ENCODE results near the gene MYO3B.
A peak's percentile ranks its signal among the peaks of the same experiment; 100 is the strongest.

MYO3B gene

DNA sequence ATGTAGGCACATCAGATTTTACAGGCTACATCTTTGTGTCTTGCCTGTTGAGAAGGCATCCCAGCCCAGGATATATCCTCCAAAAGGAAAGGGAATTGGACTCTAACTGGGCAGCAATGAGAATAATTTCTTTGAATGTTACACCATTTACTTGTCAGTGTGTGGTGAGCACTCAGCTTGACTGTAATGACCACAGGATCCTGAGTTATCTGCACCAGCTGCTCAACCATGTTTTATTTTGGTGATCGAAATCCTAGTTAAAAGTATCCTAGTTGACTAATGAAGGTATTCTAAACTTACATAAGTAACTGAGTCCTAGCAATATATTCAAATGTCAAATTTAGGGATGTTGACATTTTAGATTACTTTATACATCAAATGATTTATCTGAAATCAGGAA lies 123.0 kb downstream of the MYO3B start:
- no peak for DNase-seq (ENCODE audit: low spot score)

DNA sequence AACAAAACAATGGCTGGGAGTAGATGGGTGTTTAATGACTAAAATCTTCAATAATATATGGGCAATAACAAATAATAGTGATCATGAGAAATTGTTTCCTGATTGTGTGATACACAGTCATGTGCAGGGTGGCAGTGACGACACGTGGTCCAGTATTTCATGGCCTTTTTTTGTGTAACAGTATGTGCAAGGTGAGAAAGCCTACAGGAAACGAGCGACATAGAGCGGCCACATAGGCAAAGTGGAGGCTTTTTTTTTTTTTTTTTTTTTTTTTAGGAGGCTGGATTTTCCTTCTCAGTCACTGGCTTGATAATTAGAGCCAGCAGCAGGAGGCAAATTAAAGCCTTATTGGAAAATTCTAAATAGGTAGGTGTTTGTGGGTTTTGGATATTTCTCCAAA lies 123.7 kb downstream of the MYO3B start:
- no peak for DNase-seq (ENCODE audit: low spot score)

DNA sequence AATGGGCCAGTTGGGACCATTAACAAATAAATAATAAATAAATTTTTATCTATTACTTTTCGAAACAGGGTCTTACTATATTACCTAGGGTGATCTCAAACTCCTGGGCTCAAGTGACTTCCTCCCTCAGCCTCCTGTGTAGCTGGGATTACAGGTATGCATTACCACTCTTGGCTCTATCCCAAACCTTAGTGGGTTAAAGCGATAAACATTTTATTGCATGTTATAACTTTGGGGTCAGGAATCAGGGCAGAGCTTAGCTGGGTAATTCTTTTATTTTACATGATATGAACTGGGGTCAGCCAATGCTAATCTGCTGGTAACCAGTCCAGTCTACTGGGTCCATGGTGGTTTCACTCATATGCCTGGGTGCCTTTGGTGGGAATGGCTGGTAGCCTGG lies 127.8 kb downstream of the MYO3B start:
- no peak for DNase-seq (ENCODE audit: low spot score)

DNA sequence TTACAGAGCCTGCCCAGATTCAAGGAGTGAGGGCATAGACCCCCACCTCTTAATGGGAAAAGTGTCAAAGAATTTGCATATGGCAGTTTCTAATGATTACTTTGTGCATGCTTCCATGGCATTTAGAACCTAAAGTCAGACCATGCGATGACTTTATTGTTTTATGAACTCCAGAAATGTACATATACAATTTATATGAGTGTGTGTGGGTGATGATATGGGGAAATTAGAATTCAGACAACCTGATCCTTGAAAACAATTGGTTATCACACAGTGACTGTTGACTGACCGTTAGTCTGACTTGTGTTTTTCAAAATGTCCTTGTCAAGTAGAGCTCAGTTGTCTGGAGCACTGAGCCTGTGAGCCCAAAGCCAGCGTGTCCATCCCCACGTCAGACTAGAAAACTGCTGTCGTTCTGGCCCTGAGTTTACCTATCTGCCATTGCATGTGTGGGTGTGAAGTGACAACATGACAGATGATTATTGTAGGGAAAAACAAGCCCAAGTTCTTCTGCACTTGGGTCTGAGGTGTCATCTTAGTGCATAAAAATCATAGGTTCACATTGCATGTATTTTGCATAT lies 128.4 kb downstream of the MYO3B start:
- DNase-seq (ENCODE audit: low spot score): no peak

DNA sequence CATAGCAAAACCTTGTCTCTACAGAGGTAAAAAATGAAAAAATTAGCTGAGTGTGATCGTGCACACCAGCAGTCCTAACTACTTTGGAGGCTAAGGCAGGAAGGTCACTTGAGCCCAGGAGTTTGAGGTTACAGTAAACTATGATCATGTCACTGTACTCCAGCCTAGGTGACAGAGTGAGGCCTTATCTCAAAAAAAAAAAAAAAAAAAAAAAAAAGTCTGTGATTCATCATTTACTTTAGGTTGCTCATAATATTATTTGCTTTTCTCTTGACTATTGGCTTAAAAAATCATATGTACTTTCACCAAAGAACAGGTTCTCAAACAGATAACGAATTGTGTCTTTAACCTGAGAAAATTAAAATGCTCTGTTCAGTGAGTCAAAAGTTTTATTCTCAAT lies 129.1 kb downstream of the MYO3B start:
- DNase-seq (ENCODE audit: low spot score): no peak

DNA sequence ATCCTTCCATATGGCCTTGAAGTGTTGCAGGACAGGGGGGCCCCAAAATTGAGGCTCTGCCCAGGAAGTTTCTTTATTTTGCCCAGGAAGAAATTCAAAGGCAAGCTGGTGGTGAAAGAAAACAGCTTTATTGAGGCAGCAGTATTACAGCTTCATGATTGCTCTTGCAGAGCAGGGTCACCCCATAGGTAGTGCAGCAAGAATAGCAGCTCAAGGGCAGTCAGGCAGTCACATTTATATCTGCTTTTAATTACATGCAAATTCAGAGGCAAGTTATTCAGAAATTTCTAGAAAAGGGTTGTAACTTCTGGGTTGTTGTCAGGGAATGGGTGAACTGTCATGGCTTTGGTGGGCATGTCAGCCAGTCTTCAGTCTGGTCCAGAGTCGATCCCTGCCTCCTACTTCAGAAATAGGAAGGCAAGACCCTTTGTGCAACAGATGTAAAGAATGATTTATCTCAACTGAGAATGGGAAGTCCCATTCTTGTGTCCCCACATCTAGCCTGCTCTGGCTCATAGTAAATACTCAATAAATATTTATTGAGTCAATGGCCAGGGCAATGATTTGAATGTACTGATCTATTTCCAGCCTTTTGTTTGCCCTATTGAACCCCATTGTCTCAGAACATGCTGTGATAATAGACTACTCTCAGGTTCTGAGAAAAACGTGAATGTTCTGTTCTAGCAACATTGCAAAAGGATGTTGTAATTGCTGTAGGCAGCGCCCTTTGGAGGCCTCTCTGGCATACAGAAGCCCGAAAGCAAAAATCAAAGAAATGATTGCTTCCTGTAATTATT lies 129.8 kb downstream of the MYO3B start:
- no peak for DNase-seq (ENCODE audit: low spot score)

DNA sequence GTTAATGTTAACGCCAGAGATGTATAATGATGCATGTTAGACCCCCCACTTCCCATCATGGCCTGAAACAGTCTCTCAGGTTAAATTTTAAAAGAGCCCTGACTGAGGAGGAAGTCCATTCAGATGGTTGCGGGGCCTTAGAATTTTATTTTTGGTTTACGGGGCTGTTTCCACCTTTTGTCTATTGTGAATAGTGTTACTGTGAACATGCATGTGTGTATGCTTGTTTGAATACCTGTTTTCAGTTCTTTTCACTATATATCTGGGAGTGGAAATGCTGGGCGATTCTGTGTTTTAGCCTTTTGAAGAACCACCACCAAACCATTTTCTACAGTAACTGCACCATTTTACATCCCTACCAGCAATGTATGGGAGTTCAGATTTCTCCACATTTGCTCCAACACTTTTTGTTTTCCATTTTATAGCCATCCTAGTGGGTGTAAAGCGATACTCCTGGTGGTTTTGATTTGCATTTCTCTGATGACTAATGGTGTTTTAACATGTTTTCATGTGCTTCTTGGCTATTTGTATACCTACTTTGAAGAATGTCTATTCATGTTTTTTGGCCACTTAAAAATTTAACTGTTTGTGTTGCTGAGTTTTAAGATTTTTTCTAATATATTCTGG lies 133.0 kb downstream of the MYO3B start:
- no peak for DNase-seq (ENCODE audit: low spot score)

DNA sequence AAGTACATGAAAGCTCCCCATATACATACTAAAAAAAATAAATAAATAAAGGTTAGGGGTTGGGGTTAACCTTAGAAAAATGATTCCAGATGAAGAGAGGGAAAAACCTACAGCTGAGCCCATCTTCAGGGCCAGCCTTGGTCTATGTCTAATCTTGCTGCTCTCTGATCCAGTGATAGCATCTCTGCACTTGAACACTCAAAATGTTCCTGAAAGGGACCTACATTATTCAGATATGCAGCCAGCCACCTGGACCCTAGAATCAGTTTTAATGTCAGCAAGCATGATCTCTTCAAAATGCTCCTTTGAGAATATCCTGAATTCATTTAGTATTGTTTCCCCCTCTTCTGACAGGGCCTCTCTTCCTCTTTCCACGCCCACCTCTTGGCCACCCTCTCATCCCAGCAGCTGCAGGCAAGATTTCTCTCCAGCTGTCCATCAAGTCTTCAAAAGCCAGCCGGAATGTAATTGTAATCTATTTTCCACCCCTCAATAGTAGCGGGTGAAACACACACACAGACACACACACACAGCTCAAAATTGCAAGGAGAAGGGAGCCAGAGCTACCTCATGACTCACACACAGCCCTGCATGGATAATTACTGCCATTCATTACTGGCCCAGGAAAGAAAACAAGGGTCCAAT lies 135.5 kb downstream of the MYO3B start:
- DNase-seq (ENCODE audit: low spot score): no peak

DNA sequence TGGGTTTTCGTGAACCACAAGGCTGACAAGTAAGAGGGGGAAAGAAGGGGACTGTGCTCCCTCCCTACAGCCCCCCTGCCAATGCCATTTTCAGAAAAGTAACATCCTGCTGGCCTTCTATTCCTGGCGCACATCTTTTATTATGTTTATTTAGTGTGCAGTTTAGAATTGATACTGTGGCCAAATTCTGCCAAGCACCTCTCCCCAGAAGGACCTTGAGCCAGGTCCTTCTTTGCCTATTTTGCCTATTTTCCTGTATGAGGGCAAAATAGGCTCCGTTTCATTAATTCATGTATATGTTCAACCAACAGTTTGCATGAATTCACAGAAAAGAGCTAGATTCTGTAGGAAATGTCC lies 136.0 kb downstream of the MYO3B start:
- no peak for DNase-seq (ENCODE audit: low spot score)

DNA sequence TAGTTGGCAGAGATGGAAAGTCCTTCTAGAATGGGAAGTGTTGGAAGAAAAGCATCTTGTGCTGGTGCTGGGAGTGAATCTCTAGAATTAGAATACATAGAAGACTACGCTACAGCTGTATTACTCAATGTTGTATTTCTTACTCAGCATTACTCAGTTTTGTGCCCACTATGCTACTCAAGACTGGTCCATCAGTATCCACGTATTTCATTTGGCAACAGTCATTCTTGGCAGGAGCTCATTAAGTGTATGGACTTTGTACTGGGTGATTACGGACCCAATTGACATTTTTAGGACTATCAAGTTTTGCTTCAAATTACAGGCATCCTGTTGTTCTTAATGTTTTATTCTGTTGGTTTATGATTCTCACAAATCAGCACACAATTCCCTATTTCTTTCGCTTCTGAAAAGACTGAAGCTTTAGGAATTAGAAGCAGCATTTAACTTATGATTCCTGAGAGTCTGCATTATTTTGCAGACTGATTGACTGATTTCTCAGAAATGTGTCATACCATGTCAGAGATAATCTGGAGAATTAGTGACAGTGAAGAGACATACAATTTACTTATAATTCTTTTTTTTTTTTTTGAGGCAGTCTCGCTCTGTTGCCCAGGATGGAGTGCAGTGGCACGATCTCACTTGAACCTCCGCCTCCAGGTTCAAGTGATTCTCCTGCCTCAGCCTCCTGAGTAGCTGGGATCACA lies 136.9 kb downstream of the MYO3B start:
- no peak for DNase-seq (ENCODE audit: low spot score)

DNA sequence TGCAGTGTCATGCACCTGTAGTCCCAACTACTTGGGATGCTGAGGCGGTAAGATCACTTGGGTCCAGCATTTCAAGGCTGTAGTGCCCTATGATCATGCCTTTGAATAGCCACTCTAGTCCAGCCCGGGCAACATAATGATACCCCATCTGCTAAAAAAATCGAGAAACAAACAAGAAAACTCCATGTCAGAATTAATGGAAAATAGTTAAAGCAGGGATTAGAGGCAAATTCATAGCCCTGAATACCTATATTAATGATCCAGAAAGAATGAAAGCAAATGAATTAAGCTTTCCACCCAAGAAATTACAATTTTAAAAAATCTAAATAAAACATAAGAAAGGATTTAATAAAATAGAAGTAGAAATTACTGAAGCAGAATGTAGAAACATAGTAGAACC lies 143.0 kb downstream of the MYO3B start:
- no peak for DNase-seq (ENCODE audit: low spot score)

DNA sequence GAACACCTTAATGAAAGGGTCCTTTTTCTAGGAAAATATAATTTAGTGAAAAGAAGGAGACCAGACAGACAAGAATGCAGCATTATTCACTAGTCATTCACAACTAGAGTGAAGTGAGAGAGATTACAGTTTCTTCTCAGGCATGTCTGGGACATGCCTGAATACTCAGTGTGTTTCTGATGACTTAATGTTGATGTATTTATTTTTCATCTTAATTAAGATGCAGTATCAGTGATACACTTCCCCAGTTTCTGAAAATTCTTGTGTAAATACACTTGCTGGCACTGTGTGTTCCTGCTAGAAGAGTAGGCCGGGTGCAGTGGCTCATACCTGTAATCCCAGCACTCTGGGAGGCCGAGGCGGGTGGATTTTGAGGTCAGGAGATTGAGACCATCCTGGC lies 143.6 kb downstream of the MYO3B start:
- no peak for DNase-seq (ENCODE audit: low spot score)

DNA sequence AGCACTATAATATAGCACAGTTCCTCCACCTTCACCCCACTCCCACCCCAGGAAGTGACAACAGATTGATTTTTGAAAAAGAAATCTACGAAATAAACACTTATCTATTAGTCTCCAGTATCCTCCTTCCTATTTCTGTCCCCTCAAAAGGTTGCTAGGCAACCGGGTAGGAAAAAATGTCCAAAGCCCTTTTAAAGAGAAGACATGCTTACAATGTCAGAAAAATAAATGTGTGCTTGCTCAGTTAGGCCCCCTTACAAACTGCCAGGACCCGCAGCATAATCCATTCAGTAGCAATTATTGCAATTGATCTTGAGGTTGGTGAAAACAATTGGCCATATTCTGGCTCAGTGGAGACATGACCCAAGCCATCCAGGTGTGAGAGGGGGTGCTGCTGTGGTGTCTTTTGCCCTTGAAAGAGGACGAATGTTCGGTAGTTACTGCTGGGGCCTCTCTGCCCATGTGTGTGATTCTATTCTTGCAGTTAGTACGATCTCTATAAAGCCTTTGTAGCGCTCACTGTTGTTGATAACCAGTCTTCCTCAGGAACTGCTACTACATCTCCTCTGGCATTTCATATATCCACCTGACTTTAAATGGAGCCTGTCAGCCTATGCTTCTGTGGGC lies 144.3 kb downstream of the MYO3B start:
- no peak for DNase-seq (ENCODE audit: low spot score)

DNA sequence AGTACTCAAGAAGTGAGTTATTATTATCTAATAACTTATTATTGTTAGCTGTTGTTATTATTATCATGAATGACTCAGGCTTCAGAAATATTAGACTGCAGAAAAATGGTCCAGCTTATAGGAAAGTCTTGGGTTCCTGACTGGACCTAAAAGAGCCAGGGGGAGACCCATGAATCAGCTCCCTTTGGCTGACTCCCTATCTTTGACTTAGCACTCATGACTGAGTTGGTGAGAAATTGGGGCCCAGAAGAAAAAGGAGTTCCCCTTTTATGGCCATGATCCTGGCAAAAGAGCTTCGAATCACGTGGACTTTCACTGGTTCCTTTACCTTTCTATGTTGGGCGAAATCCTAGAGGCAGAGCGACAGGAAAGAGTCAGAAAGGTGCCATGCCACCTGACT lies 145.8 kb downstream of the MYO3B start:
- no peak for DNase-seq (ENCODE audit: low spot score)

DNA sequence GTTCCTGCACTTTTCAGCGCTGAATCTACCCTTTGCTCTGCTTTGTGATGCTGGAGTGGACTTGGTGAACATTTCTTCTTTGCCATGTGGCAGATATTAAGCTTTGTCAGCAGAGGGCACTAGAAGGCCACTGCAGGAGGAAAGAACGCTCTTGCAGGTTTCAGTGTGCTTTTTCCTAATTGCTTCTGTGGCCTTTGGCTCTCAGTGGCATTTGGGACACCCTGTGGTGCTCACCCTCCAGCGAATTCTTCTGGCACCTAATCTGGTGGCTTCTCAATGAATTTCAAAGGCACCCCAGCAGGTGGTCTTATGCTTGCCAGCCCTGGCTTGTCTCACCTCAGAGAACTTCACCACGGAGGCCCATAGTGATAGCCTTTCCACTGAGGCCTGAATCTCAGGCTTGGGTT lies 146.7 kb downstream of the MYO3B start:
- DNase-seq (ENCODE audit: low spot score): peak; percentile 19

DNA sequence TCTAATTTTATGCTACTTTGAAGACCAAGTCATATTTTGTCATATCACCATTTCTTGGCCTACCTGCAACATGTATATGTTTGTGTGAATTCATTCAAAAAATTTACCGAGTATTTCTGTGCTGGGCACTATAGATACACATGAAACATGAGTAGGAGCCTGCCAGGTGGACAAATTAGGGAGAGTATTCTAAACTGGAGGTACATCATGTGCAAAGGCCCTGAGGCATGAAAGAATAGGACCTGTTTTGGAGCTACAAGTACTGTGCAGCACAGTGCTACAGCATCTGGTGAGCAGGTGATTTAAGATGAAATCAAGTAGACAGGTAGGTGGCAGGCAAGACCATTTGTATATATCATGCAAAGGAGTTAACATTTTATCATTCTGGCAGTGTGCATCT lies 152.9 kb downstream of the MYO3B start:
- DNase-seq (ENCODE audit: low spot score): no peak

DNA sequence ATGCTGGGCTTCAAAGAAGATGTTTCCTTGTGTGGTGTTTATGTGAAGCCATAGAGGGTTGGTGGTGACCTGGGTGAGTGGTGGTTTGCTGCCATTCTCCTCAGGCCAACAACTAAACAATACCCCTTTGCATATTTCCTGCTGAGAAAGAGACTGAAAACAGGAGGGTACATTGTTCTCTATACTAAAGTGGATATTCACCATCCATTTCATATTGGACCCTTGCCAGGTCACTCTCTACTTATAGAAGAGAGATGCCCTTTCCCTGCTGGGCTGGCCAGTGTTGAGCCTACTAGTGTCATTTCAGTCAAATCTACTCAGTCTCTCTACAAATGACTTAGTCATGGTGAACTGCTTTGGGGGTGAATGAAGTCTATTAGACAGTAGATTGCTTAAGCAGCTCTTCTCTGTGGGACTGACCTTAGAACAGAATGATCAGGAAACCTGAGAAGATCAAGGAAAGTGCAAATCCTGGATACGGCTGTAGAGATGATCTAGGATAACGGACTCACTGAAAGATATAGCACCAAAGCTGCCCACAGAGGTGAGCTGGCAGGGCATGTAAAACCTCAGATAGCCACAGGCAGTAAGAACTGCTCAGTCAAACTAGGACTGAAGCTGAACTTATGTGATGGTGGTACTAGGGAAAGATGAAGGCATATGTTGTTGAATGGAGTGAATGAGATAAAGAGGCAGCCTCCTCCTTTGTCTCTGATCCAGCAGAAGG lies 154.9 kb downstream of the MYO3B start:
- no peak for DNase-seq (ENCODE audit: low spot score)

DNA sequence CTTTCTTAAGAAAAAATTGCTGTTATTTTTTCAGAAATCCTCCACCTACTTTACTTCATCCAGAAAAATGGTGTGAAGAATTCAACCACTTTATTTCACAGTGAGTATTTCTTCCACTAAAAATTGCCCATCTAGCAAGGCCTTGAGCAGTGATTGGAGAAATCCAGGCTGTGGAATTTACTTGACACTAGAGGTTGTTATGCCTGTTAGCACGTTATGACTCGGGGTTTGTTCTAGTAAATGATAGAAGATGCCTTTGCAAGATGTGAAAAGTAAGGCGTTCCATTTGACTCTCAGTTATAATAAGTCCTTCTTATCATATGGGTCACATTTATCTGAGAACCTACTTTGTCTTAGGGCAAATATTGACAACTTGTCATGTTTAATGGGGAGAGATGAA lies 157.4 kb downstream of the MYO3B start:
- no peak for DNase-seq (ENCODE audit: low spot score)

DNA sequence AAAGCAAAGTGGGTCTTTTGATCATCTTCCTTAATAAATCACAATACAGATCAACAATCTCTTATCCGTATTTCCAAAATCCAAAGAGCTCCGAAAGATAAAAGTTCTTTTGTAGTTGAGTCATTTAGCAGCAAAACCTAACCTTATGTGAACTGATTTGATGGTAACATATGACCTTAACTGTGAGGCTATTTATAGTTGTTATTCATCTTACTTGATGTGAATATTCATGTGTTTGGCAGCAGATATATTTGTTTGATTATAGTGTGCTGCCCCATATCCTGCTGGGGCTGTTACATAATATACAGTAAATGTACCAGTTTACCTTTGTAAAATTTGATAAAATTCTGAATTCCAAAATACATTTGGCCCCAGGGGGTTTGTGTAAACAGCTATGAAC lies 158.5 kb downstream of the MYO3B start:
- no peak for DNase-seq (ENCODE audit: low spot score)

DNA sequence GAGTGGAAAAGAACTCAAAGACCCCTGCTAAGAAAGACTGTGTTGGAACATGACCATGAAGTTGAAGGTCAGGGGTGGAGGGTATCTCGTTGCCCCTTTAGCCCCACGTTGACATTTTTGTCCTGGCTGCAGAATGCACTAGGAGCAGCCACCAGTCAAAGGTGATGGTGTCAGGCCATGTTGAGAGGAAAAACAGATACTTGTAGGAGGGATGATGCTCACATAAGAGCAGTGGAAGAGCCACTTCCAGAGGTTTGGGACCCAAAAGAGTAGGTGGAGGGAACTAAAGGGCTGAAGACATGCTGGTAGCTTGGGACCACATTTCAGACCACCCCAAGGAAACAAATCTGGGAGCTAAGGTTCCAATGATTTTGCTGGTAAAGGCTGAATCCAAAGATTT lies 159.0 kb downstream of the MYO3B start:
- DNase-seq (ENCODE audit: low spot score): no peak

DNA sequence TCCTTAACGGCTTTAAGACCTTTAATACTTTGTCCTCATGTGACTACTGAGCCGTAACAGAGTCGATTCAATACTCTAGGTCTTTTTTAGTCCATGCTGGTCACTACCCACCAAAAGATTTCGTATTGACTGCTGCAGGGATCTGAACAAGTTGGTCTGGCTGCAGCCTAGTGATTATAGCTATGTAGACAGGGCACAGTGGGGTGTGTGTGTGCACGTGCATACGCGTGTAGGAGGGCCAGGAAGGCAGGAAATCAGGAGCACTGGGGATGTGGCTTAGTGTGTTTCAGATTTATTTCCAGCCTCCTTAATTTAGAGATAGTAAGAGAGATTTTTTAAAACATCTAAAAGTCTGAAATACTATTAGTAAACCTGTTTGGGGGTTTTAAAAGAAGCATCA lies 161.4 kb downstream of the MYO3B start:
- DNase-seq (ENCODE audit: low spot score): no peak

Measured in CD4-positive, alpha-beta T cell treated with Interleukin-6 at 100 ng/mL for 8 hours (primary cell).